SJSA1 (cell line): ENCODE results near the gene ATXN7L2. TPM values are rescaled to one million over a fixed set of nuclear protein-coding genes. Genes with fewer than 3 reads are reported as not detected.

Experiments
- DNase-seq, 2 experiments: peaks; one replicate each; pipeline ENCODE4 v3.0.0-alpha.2; 2015 to 2020; ENCODE audit warnings: low spot score in 2 of 2, low read depth in 1 of 2
- H3K27ac ChIP-seq: fragments of 250-450 bp; sonication (Bioruptor Pico); 2 replicates; pipeline ENCODE4 v1.5.1; 2020; ENCODE audit warnings: mild to moderate bottlenecking, moderate library complexity
- H3K27me3 ChIP-seq: fragments of 250-450 bp; sonication (Bioruptor Pico); replicated peaks from 2 replicates; pipeline ENCODE4 v1.5.1; 2020; ENCODE audit warnings: mild to moderate bottlenecking, moderate library complexity
- H3K36me3 ChIP-seq: fragments of 250-450 bp; sonication (Bioruptor Pico); 2 replicates; pipeline ENCODE4 v1.5.1; 2020; ENCODE audit warnings: mild to moderate bottlenecking
- H3K4me1 ChIP-seq: fragments of 250-450 bp; sonication (Bioruptor Pico); replicated peaks from 2 replicates; pipeline ENCODE4 v1.6.1; 2021; ENCODE audit warnings: mild to moderate bottlenecking
- H3K4me3 ChIP-seq: fragments of 250-450 bp; sonication (Bioruptor Pico); 2 replicates; pipeline ENCODE4 v1.5.1; 2020; ENCODE audit warnings: mild to moderate bottlenecking
- H3K9me3 ChIP-seq: fragments of 250-450 bp; sonication (Bioruptor Pico); replicated peaks from 2 replicates; pipeline ENCODE4 v1.5.1; 2020; ENCODE audit warnings: mild to moderate bottlenecking
- total RNA-seq: library from RNA; depleted of rRNA; stranded (reverse); fragments of >200 nt; shearing (Covaris generic); gene quantifications from 2 replicates; pipeline ENCODE4 v1.2.3, GENCODE V29; 2014

ATXN7L2 gene
- total RNA-seq, 1 experiment from 2014 or later = 5.7 TPM

GRCh38 chr1:109530457-109531087 lies 46.9 kb downstream of the ATXN7L2 start:
- peaks cover 5% of the 10 kb centered on the region for H3K4me1 ChIP-seq
- H3K27me3 ChIP-seq = peaks cover 5% of the 10 kb centered on the region; the same call in 1 of the 2 replicates
- H3K27ac ChIP-seq = no peak overlapping the region
- no peaks in the 10 kb centered on the region for H3K36me3 ChIP-seq
- DNase-seq = no peak
- H3K9me3 ChIP-seq = no peaks in the 10 kb centered on the region
- no peak overlapping the region for H3K4me3 ChIP-seq

GRCh38 chr1:109531380-109531779 lies 47.7 kb downstream of the ATXN7L2 start:
- H3K4me3 ChIP-seq = no peak overlapping the region
- H3K4me1 ChIP-seq = peaks cover 5% of the 10 kb centered on the region
- no peak overlapping the region for H3K27ac ChIP-seq
- no peaks in the 10 kb centered on the region for H3K36me3 ChIP-seq
- H3K27me3 ChIP-seq = peaks cover 5% of the 10 kb centered on the region; the same call in 1 of the 2 replicates
- H3K9me3 ChIP-seq = no peaks in the 10 kb centered on the region
- no peak for DNase-seq

- no peaks in the 10 kb centered on the region for H3K9me3 ChIP-seq
- H3K27ac ChIP-seq = no peak overlapping the region
- peaks cover 5% of the 10 kb centered on the region; the same call in 1 of the 2 replicates for H3K27me3 ChIP-seq
- H3K4me3 ChIP-seq = no peak overlapping the region
- peaks cover 5% of the 10 kb centered on the region for H3K4me1 ChIP-seq
- no peak for DNase-seq
- H3K36me3 ChIP-seq = no peaks in the 10 kb centered on the region
These were observed 48.2 kb downstream of the ATXN7L2 start for GRCh38 chr1:109531826-109532364.

- Histone ChIP-seq H3K4me3 (no peak overlapping the region), H3K27ac (0 out of 2 replicates have a peak overlapping the region, but pooled peaks have one; percentile 14), H3K36me3 (no peaks in the 10 kb centered on the region), H3K4me1 (peaks cover 5% of the 10 kb centered on the region), H3K9me3 (no peaks in the 10 kb centered on the region), H3K27me3 (no peaks in the 10 kb centered on the region)
- peak; percentile 65 to 78 for DNase-seq
These were observed 48.8 kb downstream of the ATXN7L2 start for GRCh38 chr1:109532365-109533136.

- no peaks in the 10 kb centered on the region for H3K27me3 ChIP-seq
- H3K9me3 ChIP-seq = no peaks in the 10 kb centered on the region
- no peak overlapping the region for H3K27ac ChIP-seq
- no peak for DNase-seq
- H3K36me3 ChIP-seq = no peaks in the 10 kb centered on the region
- H3K4me1 ChIP-seq = peaks cover 5% of the 10 kb centered on the region
- no peak overlapping the region for H3K4me3 ChIP-seq
These were observed 50.7 kb downstream of the ATXN7L2 start for GRCh38 chr1:109534307-109534858.

GRCh38 chr1:109535481-109535880 lies 51.8 kb downstream of the ATXN7L2 start:
- Histone ChIP-seq H3K36me3 (no peaks in the 10 kb centered on the region), H3K4me3 (no peak overlapping the region), H3K27ac (no peak overlapping the region), H3K4me1 (peaks cover 5% of the 10 kb centered on the region), H3K27me3 (no peaks in the 10 kb centered on the region), H3K9me3 (no peaks in the 10 kb centered on the region)
- no peak for DNase-seq

- Histone ChIP-seq H3K27me3 (no peaks in the 10 kb centered on the region), H3K27ac (no peak overlapping the region), H3K4me3 (no peak overlapping the region), H3K36me3 (no peaks in the 10 kb centered on the region), H3K9me3 (no peaks in the 10 kb centered on the region), H3K4me1 (peaks cover 5% of the 10 kb centered on the region)
- no peak for DNase-seq
These were observed 52.3 kb downstream of the ATXN7L2 start for GRCh38 chr1:109535971-109536491.

GRCh38 chr1:109537450-109538178 lies 53.9 kb downstream of the ATXN7L2 start:
- Histone ChIP-seq H3K4me1 (peaks cover under 1% of the 10 kb centered on the region), H3K4me3 (no peak overlapping the region), H3K9me3 (no peaks in the 10 kb centered on the region), H3K27me3 (no peaks in the 10 kb centered on the region), H3K27ac (no peak overlapping the region), H3K36me3 (no peaks in the 10 kb centered on the region)
- no peak for DNase-seq

- Histone ChIP-seq H3K36me3 (no peaks in the 10 kb centered on the region), H3K9me3 (no peaks in the 10 kb centered on the region), H3K4me1 (no peaks in the 10 kb centered on the region), H3K4me3 (no peak overlapping the region), H3K27me3 (no peaks in the 10 kb centered on the region), H3K27ac (no peak overlapping the region)
- no peak for DNase-seq
These were observed 55.3 kb downstream of the ATXN7L2 start for GRCh38 chr1:109538827-109539555.

GRCh38 chr1:109539676-109540075 lies 56.0 kb downstream of the ATXN7L2 start, which contains the start of gene GPR61:
Gene GPR61, plus strand, starts transcription at chr1:109539872. Its CDS starts 3,151 bp downstream, at chr1:109543023.
- Histone ChIP-seq H3K27ac (no peak within 1 kb of the TSS), H3K9me3 (no peaks in the 10 kb centered on the region), H3K4me1 (no peaks in the 10 kb centered on the region), H3K27me3 (no peaks in the 10 kb centered on the region), H3K36me3 (no peaks in the 10 kb centered on the region), H3K4me3 (no peak within 1 kb of the TSS)
- DNase-seq = no peak

- no peaks in the 10 kb centered on the region for H3K4me1 ChIP-seq
- DNase-seq = no peak
- no peaks in the 10 kb centered on the region for H3K27me3 ChIP-seq
- H3K27ac ChIP-seq = no peak overlapping the region
- H3K36me3 ChIP-seq = no peaks in the 10 kb centered on the region
- no peak overlapping the region for H3K4me3 ChIP-seq
- H3K9me3 ChIP-seq = no peaks in the 10 kb centered on the region
These were observed 57.4 kb downstream of the ATXN7L2 start for GRCh38 chr1:109541102-109541501.
